IMR-90 (cell line): ENCODE measurements around the gene OTOGL. TPM values are rescaled to one million over a fixed set of nuclear protein-coding genes. Genes with fewer than 3 reads are reported as not detected.

Experiments
- ATAC-seq: fragments of 200-7000 bp; cut with Tn5 transposase; 2 replicates; pipeline ENCODE4 v1.9.1; 2020; ENCODE audit warnings: low read depth, mild to moderate bottlenecking, moderate library complexity
- BruUV-seq: library from RNA; stranded (reverse); fragments of 400-500 nt; replicated peaks from 2 replicates; lab custom pipeline; 2021; lab: Mats Ljungman, UMichigan
- CTCF ChIA-PET: fragments of 300-600 bp; formaldehyde crosslinking; extraction: SDS; loops from one replicate; lab custom pipeline; 2021; ENCODE audit warnings: antibody characterized with exemption; lab: Yijun Ruan, JAX
- POLR2A ChIA-PET: fragments of 300-600 bp; sonication (Branson Sonifier 250); formaldehyde crosslinking; loops from one replicate; lab custom pipeline; 2022; ENCODE audit warnings: antibody characterized with exemption; ENCODE audit not compliant: unreplicated experiment; lab: Charles Lee
- DNase-seq: peaks from one replicate; pipeline ENCODE4 v3.0.0; 2013
- H2AFZ ChIP-seq: replicated peaks from 2 replicates; pipeline ENCODE3; 2013; ENCODE audit warnings: low read length, mild to moderate bottlenecking; ENCODE audit not compliant: poor library complexity
- H2AK5ac ChIP-seq: 2 replicates; pipeline ENCODE4 v1.6.1; 2013; ENCODE audit warnings: low read depth, low read length, inconsistent platforms
- H2AK9ac ChIP-seq: replicated peaks from 2 replicates; pipeline ENCODE3; 2013; ENCODE audit warnings: mild to moderate bottlenecking, low read depth, low read length, moderate library complexity; ENCODE audit not compliant: poor library complexity
- H2BK120ac ChIP-seq: 2 replicates; pipeline ENCODE4 v1.6.1; 2013; ENCODE audit warnings: low read depth, low read length, inconsistent platforms
- H2BK15ac ChIP-seq: 3 replicates; pipeline ENCODE4 v1.6.1; 2013; ENCODE audit warnings: low read depth, low read length, inconsistent platforms
- H2BK20ac ChIP-seq: 2 replicates; pipeline ENCODE4 v1.6.1; 2013; ENCODE audit warnings: low read depth, mild to moderate bottlenecking, inconsistent platforms, low read length, moderate library complexity
- H2BK5ac ChIP-seq: 2 replicates; pipeline ENCODE4 v1.6.1; 2013; ENCODE audit warnings: mild to moderate bottlenecking, low read depth, low read length, inconsistent platforms; ENCODE audit not compliant: poor library complexity, severe bottlenecking
- H3K14ac ChIP-seq: replicated peaks from 2 replicates; pipeline ENCODE4 v1.6.1; 2013; ENCODE audit warnings: low read depth, low read length, inconsistent platforms
- H3K18ac ChIP-seq: 2 replicates; pipeline ENCODE4 v1.6.1; 2013; ENCODE audit warnings: low read depth, low read length, control low read depth
- H3K23ac ChIP-seq: 2 replicates; pipeline ENCODE4 v1.6.1; 2013; ENCODE audit warnings: low read depth, low read length, inconsistent platforms
- H3K27ac ChIP-seq: 2 replicates; pipeline ENCODE4 v1.5.1; 2013; ENCODE audit warnings: mild to moderate bottlenecking, control low read depth, low read length; ENCODE audit not compliant: insufficient read depth
- H3K27me3 ChIP-seq: 2 replicates; pipeline ENCODE4 v1.6.1; 2013; ENCODE audit warnings: low read length; ENCODE audit not compliant: control insufficient read depth, insufficient read depth
- H3K36me3 ChIP-seq: 2 replicates; pipeline ENCODE4 v1.6.1; 2013; ENCODE audit warnings: low read length, mixed read lengths; ENCODE audit not compliant: control insufficient read depth, insufficient read depth
- H3K4ac ChIP-seq: 2 replicates; pipeline ENCODE4 v1.6.1; 2013; ENCODE audit warnings: low read depth, low read length, inconsistent platforms
- H3K4me1 ChIP-seq: 2 replicates; pipeline ENCODE4 v1.6.1; 2013; ENCODE audit warnings: low read length, mixed read lengths; ENCODE audit not compliant: control insufficient read depth, insufficient read depth
- H3K4me2 ChIP-seq: 2 replicates; pipeline ENCODE4 v1.6.1; 2013; ENCODE audit warnings: low read depth, mild to moderate bottlenecking, control low read depth, low read length, moderate library complexity
- H3K4me3 ChIP-seq: 2 replicates; pipeline ENCODE4 v1.5.1; 2013; ENCODE audit warnings: low read depth, mild to moderate bottlenecking, control low read depth, low read length, moderate library complexity; ENCODE audit not compliant: insufficient read depth
- H3K56ac ChIP-seq: 2 replicates; pipeline ENCODE4 v1.6.1; 2013; ENCODE audit warnings: low read length, inconsistent platforms; ENCODE audit not compliant: insufficient read depth; ENCODE audit errors: extremely low read depth
- H3K79me1 ChIP-seq, 2 experiments: 2 replicates each; pipeline ENCODE4 v1.6.1; 2013; ENCODE audit warnings: low read length in 2 of 2, inconsistent platforms in 1 of 2, low read depth in 1 of 2
- H3K9ac ChIP-seq: 2 replicates; pipeline ENCODE4 v1.6.1; 2013; ENCODE audit warnings: low read depth, low read length, control low read depth
- H3K9me1 ChIP-seq: 2 replicates; pipeline ENCODE4 v1.6.1; 2013; ENCODE audit warnings: low read length, inconsistent platforms; ENCODE audit not compliant: insufficient read depth
- H3K9me3 ChIP-seq: 2 replicates; pipeline ENCODE4 v1.6.1; 2013; ENCODE audit warnings: low read length; ENCODE audit not compliant: control insufficient read depth, insufficient read depth
- H4K20me1 ChIP-seq: 2 replicates; pipeline ENCODE4 v1.6.1; 2013; ENCODE audit warnings: low read length, inconsistent platforms; ENCODE audit not compliant: insufficient read depth
- H4K5ac ChIP-seq: 2 replicates; pipeline ENCODE4 v1.6.1; 2013; ENCODE audit warnings: mild to moderate bottlenecking, low read depth, low read length, control low read depth
- H4K8ac ChIP-seq, 2 experiments: 2 replicates each; pipeline ENCODE4 v1.6.1; 2013; ENCODE audit warnings: low read depth in 2 of 2, low read length in 2 of 2, control low read depth in 1 of 2, inconsistent platforms in 1 of 2
- H4K91ac ChIP-seq: 2 replicates; pipeline ENCODE4 v1.6.1; 2013; ENCODE audit warnings: low read depth, low read length, inconsistent platforms; ENCODE audit not compliant: insufficient read depth
- MAFK ChIP-seq: IDR thresholded peaks from 2 replicates; pipeline ENCODE4 v1.6.1; 2012; ENCODE audit warnings: low read depth, low read length, improper control_type of control experiment
- POLR2A ChIP-seq: IDR thresholded peaks from 2 replicates; pipeline ENCODE4 v1.6.1; 2012; ENCODE audit warnings: mild to moderate bottlenecking, low read depth, low read length
- WGBS, 2 experiments: methylation state at CpG; one replicate each; pipeline versions ENCODE4 v1.1.5 to v1.1.7; 2013; ENCODE audit warnings: missing lambda C conversion rate in 2 of 2; ENCODE audit not compliant: insufficient read length in 1 of 2; ENCODE audit errors: extremely low coverage in 2 of 2; 5-methylcytosine and 5-hydroxymethylcytosine counted together
- dilution Hi-C: fragments of 300-500 bp; cut with HindIII; formaldehyde crosslinking; loops from one replicate; pipeline ENCODE4 v1.14.3; 2018; ENCODE audit warnings: low sequenced_read_pairs; ENCODE audit not compliant: unreplicated experiment
- in situ Hi-C: fragments of 300-500 bp; cut with MboI; formaldehyde crosslinking; loops from 3 replicates; pipeline ENCODE4 v1.14.3; 2019; ENCODE audit warnings: low sequenced_read_pairs, inconsistent platforms, mixed read lengths
- intact Hi-C: fragments of 100-400 bp; cut with micrococcal nuclease; formaldehyde crosslinking; loops from 2 replicates; pipeline ENCODE4 v1.10.0; 2022
- polyA plus RNA-seq, 3 experiments: library from polyadenylated mRNA; depleted of rRNA; stranded (reverse); fragments of >200 nt; gene quantifications; 2 replicates each; pipeline ENCODE4 v1.2.3, GENCODE V29; 2012; ENCODE audit warnings: low replicate concordance in 1 of 3
- total RNA-seq: library from RNA; depleted of rRNA; stranded (reverse); fragments of >200 nt; gene quantifications from 2 replicates; pipeline ENCODE4 v1.2.3, GENCODE V29; 2012

Gene OTOGL
- total and polyA plus RNA-seq, 2 of the 4 experiments (the other 2 are of a cell fraction) = 0.10 to 0.18 TPM

DNA sequence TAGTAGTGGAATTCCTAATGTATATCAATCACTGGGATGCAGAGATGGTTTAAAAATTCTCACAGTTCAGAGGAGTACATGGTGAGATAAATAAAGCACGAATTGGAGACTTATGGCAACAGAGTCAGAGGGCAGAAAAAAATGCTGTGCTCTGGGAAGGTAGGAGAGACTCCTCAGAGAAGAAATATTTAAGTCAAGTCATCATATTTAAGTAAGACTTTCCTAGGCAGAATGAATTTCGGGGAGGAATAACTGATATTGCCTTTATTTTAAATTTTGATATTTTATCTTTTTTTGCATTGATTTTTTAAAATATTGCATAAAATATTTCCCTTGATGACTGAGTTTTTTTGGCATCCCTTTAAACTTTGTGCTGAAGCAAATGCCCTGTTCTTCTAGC is 67.4 kb downstream of the OTOGL start:
- Histone ChIP-seq H2BK5ac (no peak overlapping the region), H4K8ac (no peak overlapping the region), H4K20me1 (no peaks in the 10 kb centered on the region), H3K4ac (no peak overlapping the region), H3K36me3 (no peaks in the 10 kb centered on the region), H3K56ac (no peak overlapping the region), H2AK5ac (no peak overlapping the region), H3K9me1 (no peaks in the 10 kb centered on the region), H4K5ac (no peak overlapping the region), H4K91ac (no peak overlapping the region), H3K27me3 (no peaks in the 10 kb centered on the region), H3K4me3 (no peak overlapping the region), H2BK20ac (no peak overlapping the region), H2AK9ac (no peak overlapping the region), H3K14ac (no peak overlapping the region), H2BK120ac (no peak overlapping the region), H3K9ac (no peak overlapping the region), H3K27ac (no peak overlapping the region), H3K4me1 (no peaks in the 10 kb centered on the region), H3K23ac (no peak overlapping the region), H2AFZ (no peak overlapping the region), H3K9me3 (no peaks in the 10 kb centered on the region), H3K18ac (no peak overlapping the region), H3K4me2 (no peak overlapping the region), H3K79me1 (no peaks in the 10 kb centered on the region), H2BK15ac (no peak overlapping the region)
- dilution Hi-C loops = no loop called here
- ChIA-PET CTCF (no interaction called here), POLR2A (no interaction called here)
- no TSS peak for BruUV-seq
- in situ Hi-C loops = no loop called here
- no CpG with 5 or more reads among the region's 2 CpGs for WGBS, 2 experiments
- intact Hi-C loops = no loop called here
- ATAC-seq (no peak), DNase-seq (no peak)
- TF ChIP-seq POLR2A (no peak), MAFK (peak; percentile 45; the same call in 1 of the 2 replicates)
